Mesenchymal stem cell (in vitro differentiated cells and primary cell): ENCODE results near the gene CNDP1.

Source experiments
- DNase-seq: peaks from one replicate; pipeline ENCODE4 v3.0.0-alpha.2; 2013
- H2AFZ ChIP-seq: one replicate; pipeline ENCODE4 v1.6.1; 2013; ENCODE audit warnings: low read depth, mild to moderate bottlenecking, control low read depth, inconsistent platforms, low read length, moderate library complexity
- H2AK5ac ChIP-seq: 2 replicates; pipeline ENCODE4 v1.6.1; 2013; ENCODE audit warnings: low read length, moderate library complexity, mild to moderate bottlenecking, inconsistent platforms; ENCODE audit not compliant: severe bottlenecking
- H2BK120ac ChIP-seq: one replicate; pipeline ENCODE4 v1.6.1; 2013; ENCODE audit warnings: low read depth, mild to moderate bottlenecking, inconsistent platforms, low read length, moderate library complexity
- H2BK12ac ChIP-seq, 2 experiments: one replicate each; pipeline ENCODE4 v1.6.1; 2013; ENCODE audit warnings: inconsistent platforms in 2 of 2, low read length in 2 of 2, mild to moderate bottlenecking in 2 of 2, moderate library complexity in 2 of 2, control low read depth in 1 of 2
- H2BK15ac ChIP-seq: one replicate; pipeline ENCODE4 v1.6.1; 2013; ENCODE audit warnings: mild to moderate bottlenecking, low read depth, inconsistent platforms; ENCODE audit not compliant: poor library complexity, severe bottlenecking
- H2BK5ac ChIP-seq: 2 replicates; pipeline ENCODE4 v1.6.1; 2013; ENCODE audit warnings: low read depth, mild to moderate bottlenecking, low read length, control low read depth, inconsistent platforms; ENCODE audit not compliant: poor library complexity, severe bottlenecking
- H3K14ac ChIP-seq, 2 experiments: one replicate each; pipeline ENCODE4 v1.6.1; 2013; ENCODE audit warnings: inconsistent platforms in 2 of 2, low read length in 2 of 2, control low read depth in 1 of 2, mild to moderate bottlenecking in 1 of 2, moderate library complexity in 1 of 2
- H3K18ac ChIP-seq, 2 experiments: one replicate each; pipeline ENCODE4 v1.6.1; 2013; ENCODE audit warnings: inconsistent platforms in 2 of 2, low read length in 2 of 2, control low read depth in 1 of 2, low read depth in 1 of 2, mild to moderate bottlenecking in 1 of 2
- H3K23ac ChIP-seq, 2 experiments: one replicate each; pipeline ENCODE4 v1.6.1; 2013; ENCODE audit warnings: inconsistent platforms in 2 of 2, low read length in 2 of 2, mild to moderate bottlenecking in 2 of 2, moderate library complexity in 2 of 2, control low read depth in 1 of 2
- H3K27ac ChIP-seq: 2 replicates; pipeline ENCODE4 v1.5.1; 2013; ENCODE audit warnings: mild to moderate bottlenecking, moderate library complexity, low read length, control low read depth, inconsistent platforms; ENCODE audit not compliant: poor library complexity, severe bottlenecking
- H3K27me3 ChIP-seq, 2 experiments: 2 replicates each; pipeline versions ENCODE4 v1.6.1 to v1.7.0; 2013; ENCODE audit warnings: low read length in 2 of 2, mild to moderate bottlenecking in 2 of 2, moderate library complexity in 2 of 2, control low read depth in 1 of 2, inconsistent platforms in 1 of 2; ENCODE audit not compliant: control insufficient read depth in 1 of 2, insufficient read depth in 1 of 2
- H3K36me3 ChIP-seq, 2 experiments: 2 replicates each; pipeline versions ENCODE4 v1.6.1 to v1.7.0; 2013; ENCODE audit warnings: low read length in 2 of 2, control low read depth in 1 of 2, inconsistent platforms in 1 of 2, low read depth in 1 of 2, mild to moderate bottlenecking in 1 of 2; ENCODE audit not compliant: insufficient read depth in 2 of 2, control insufficient read depth in 1 of 2
- H3K4ac ChIP-seq, 2 experiments: one replicate each; pipeline ENCODE4 v1.6.1; 2013; ENCODE audit warnings: inconsistent platforms in 2 of 2, low read length in 2 of 2, mild to moderate bottlenecking in 2 of 2, moderate library complexity in 2 of 2, control low read depth in 1 of 2, low read depth in 1 of 2
- H3K4me1 ChIP-seq: 2 replicates; pipeline ENCODE4 v1.6.1; 2013; ENCODE audit warnings: low read depth, low read length, control low read depth; ENCODE audit not compliant: control insufficient read depth, insufficient read depth
- H3K4me2 ChIP-seq: 2 replicates; pipeline ENCODE4 v1.6.1; 2013; ENCODE audit warnings: low read length, mild to moderate bottlenecking, inconsistent platforms; ENCODE audit not compliant: poor library complexity, severe bottlenecking
- H3K4me3 ChIP-seq, 2 experiments: 2 replicates each; pipeline versions ENCODE4 v1.5.1 to v1.7.0; 2013; ENCODE audit warnings: low read length in 2 of 2, mild to moderate bottlenecking in 2 of 2, control low read depth in 1 of 2, low read depth in 1 of 2; ENCODE audit not compliant: insufficient read depth in 1 of 2
- H3K79me1 ChIP-seq: replicated peaks from 2 replicates; pipeline ENCODE4 v1.6.1; 2013; ENCODE audit warnings: mild to moderate bottlenecking, control low read depth, low read length, inconsistent platforms; ENCODE audit not compliant: poor library complexity, severe bottlenecking
- H3K9ac ChIP-seq: 2 replicates; pipeline ENCODE4 v1.7.0; 2013; ENCODE audit warnings: mild to moderate bottlenecking, low read length, moderate library complexity
- H3K9me3 ChIP-seq: 2 replicates; pipeline ENCODE4 v1.7.0; 2013; ENCODE audit warnings: mild to moderate bottlenecking, low read length; ENCODE audit not compliant: control insufficient read depth
- H4K8ac ChIP-seq: one replicate; pipeline ENCODE4 v1.6.1; 2013; ENCODE audit warnings: inconsistent platforms, mild to moderate bottlenecking, low read length, moderate library complexity
- H4K91ac ChIP-seq: one replicate; pipeline ENCODE4 v1.6.1; 2013; ENCODE audit warnings: mild to moderate bottlenecking, low read length, inconsistent platforms
- WGBS: methylation state at CpG from one replicate; pipeline ENCODE4 v1.1.7; 2013; ENCODE audit warnings: mixed read lengths; 5-methylcytosine and 5-hydroxymethylcytosine counted together

CNDP1 gene

GRCh38 chr18:74529378-74529777 lies 4.9 kb upstream of the CNDP1 start:
- H3K9me3 ChIP-seq: no peaks in the 10 kb centered on the region
- no peak overlapping the region for H2AK5ac ChIP-seq
- H3K23ac ChIP-seq: no peak overlapping the region
- no peak overlapping the region for H3K27ac ChIP-seq
- H4K91ac ChIP-seq: no peak overlapping the region
- H3K4me3 ChIP-seq: no peak overlapping the region
- H3K4me1 ChIP-seq: peaks cover 4% of the 10 kb centered on the region
- no peak overlapping the region for H3K4ac ChIP-seq
- H2BK5ac ChIP-seq: no peak overlapping the region
- no peak overlapping the region for H2BK120ac ChIP-seq
- WGBS: 83% methylated on average over 6 of the region's 6 CpGs
- H2BK12ac ChIP-seq: no peak overlapping the region
- no peak overlapping the region for H3K14ac ChIP-seq
- H3K4me2 ChIP-seq: no peak overlapping the region
- H3K27me3 ChIP-seq: peaks cover 28 to 36% of the 10 kb centered on the region in 2 experiments
- no peak overlapping the region for H2AFZ ChIP-seq
- no peaks in the 10 kb centered on the region for H3K79me1 ChIP-seq
- no peak overlapping the region for H4K8ac ChIP-seq
- no peak overlapping the region for H2BK15ac ChIP-seq
- peaks cover 0 to 3% of the 10 kb centered on the region in 2 experiments for H3K36me3 ChIP-seq
- H3K9ac ChIP-seq: no peak overlapping the region
- DNase-seq: no peak
- H3K18ac ChIP-seq: no peak overlapping the region

- Histone ChIP-seq H2BK5ac (no peak overlapping the region), H3K27me3 (peaks cover 30 to 36% of the 10 kb centered on the region in 2 experiments), H3K79me1 (no peaks in the 10 kb centered on the region), H3K27ac (no peak overlapping the region), H3K4me3 (no peak overlapping the region), H2AK5ac (no peak overlapping the region), H4K91ac (no peak overlapping the region), H3K4ac (peak overlapping the region in 1 of 2 experiments; percentile 5), H3K23ac (no peak overlapping the region), H2AFZ (no peak overlapping the region), H3K14ac (peak overlapping the region in 1 of 2 experiments; percentile 79), H3K36me3 (peaks cover 0 to 3% of the 10 kb centered on the region in 2 experiments), H3K18ac (no peak overlapping the region), H3K9ac (no peak overlapping the region), H3K9me3 (no peaks in the 10 kb centered on the region), H3K4me2 (no peak overlapping the region), H2BK12ac (no peak overlapping the region), H2BK15ac (no peak overlapping the region), H2BK120ac (no peak overlapping the region), H4K8ac (no peak overlapping the region), H3K4me1 (peaks cover 4% of the 10 kb centered on the region)
- WGBS: 90% methylated on average over 25 of the region's 25 CpGs
- DNase-seq: no peak
Observed at GRCh38 chr18:74529811-74530583, 4.3 kb upstream of the CNDP1 start.

- Histone ChIP-seq H3K4me1 (peaks cover 4% of the 10 kb centered on the region), H3K18ac (no peak overlapping the region), H3K36me3 (peaks cover 0 to 3% of the 10 kb centered on the region in 2 experiments), H2BK15ac (no peak overlapping the region), H3K9me3 (no peaks in the 10 kb centered on the region), H3K79me1 (no peaks in the 10 kb centered on the region), H2BK5ac (no peak overlapping the region), H3K4ac (peak overlapping the region in 1 of 2 experiments; percentile 5), H3K27ac (no peak overlapping the region), H3K23ac (no peak overlapping the region), H2BK120ac (no peak overlapping the region), H3K4me2 (no peak overlapping the region), H4K8ac (no peak overlapping the region), H4K91ac (no peak overlapping the region), H2AK5ac (no peak overlapping the region), H3K27me3 (peaks cover 30 to 36% of the 10 kb centered on the region in 2 experiments), H3K4me3 (no peak overlapping the region), H2BK12ac (no peak overlapping the region), H2AFZ (no peak overlapping the region), H3K14ac (peak overlapping the region in 1 of 2 experiments; percentile 79), H3K9ac (no peak overlapping the region)
- 84% methylated on average over 6 of the region's 6 CpGs for WGBS
- no peak for DNase-seq
Observed at GRCh38 chr18:74530584-74530862, 3.8 kb upstream of the CNDP1 start.

GRCh38 chr18:74531043-74531442 lies 3.3 kb upstream of the CNDP1 start:
- H2AK5ac ChIP-seq: no peak overlapping the region
- no peak overlapping the region for H3K9ac ChIP-seq
- H3K4me3 ChIP-seq: no peak overlapping the region
- H3K4me1 ChIP-seq: no peaks in the 10 kb centered on the region
- no peak overlapping the region for H3K27ac ChIP-seq
- H3K18ac ChIP-seq: no peak overlapping the region
- no peak overlapping the region for H2BK15ac ChIP-seq
- H3K4ac ChIP-seq: no peak overlapping the region
- H3K79me1 ChIP-seq: no peaks in the 10 kb centered on the region
- H3K36me3 ChIP-seq: no peaks in the 10 kb centered on the region
- no peak overlapping the region for H2BK120ac ChIP-seq
- H3K27me3 ChIP-seq: peaks cover 27 to 36% of the 10 kb centered on the region in 2 experiments
- H4K8ac ChIP-seq: no peak overlapping the region
- 87% methylated on average over 7 of the region's 7 CpGs for WGBS
- no peak overlapping the region for H2BK5ac ChIP-seq
- H2BK12ac ChIP-seq: no peak overlapping the region
- H2AFZ ChIP-seq: no peak overlapping the region
- no peak overlapping the region for H3K23ac ChIP-seq
- H3K14ac ChIP-seq: no peak overlapping the region
- no peak overlapping the region for H4K91ac ChIP-seq
- no peak for DNase-seq
- H3K4me2 ChIP-seq: no peak overlapping the region
- H3K9me3 ChIP-seq: no peaks in the 10 kb centered on the region
